Measurements from ENCODE around the gene KRTAP5-2. TPM values are rescaled to one million over a fixed set of nuclear protein-coding genes. Genes with fewer than 3 reads are reported as not detected.
"Not testable (repeated sequence)": the region's sequence is repeated elsewhere in the genome, so short reads cannot be mapped to it uniquely, and the experiment has no call there.

Gene KRTAP5-2
- polyA plus RNA-seq, 3 donors = not detected

DNA sequence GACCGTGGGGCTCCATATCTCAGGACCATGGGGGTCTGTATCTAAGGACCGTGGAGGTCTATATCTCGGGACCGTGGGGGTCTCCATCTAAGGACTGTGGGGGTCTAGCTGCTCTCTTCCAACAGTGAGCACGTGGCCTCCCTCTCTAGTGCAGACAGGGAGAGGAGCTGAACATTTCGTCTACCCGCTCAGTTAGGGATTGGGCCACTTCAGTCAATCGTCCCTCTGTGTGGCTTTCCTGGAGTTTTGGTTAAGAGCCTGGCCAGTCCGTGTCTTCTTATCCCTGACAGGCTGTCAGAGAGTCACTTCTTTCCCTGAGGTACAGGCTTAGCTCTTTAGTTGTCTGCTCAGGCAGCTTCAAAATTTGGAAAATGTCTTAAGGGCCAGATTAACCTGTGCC lies 16.1 kb downstream of the KRTAP5-2 start:
- H3K79me2 ChIP-seq (ENCODE audit: insufficient read depth, low read length) = no peaks in the 10 kb centered on the region
- H3K4me3 ChIP-seq (replicated peaks in 1 of 3; ENCODE audit: low read depth in 2 of 3, low read length in 3 of 3) = no peak overlapping the region
- no peaks in the 10 kb centered on the region for H3K4me1 Mint-ChIP-seq
- H3K4me1 ChIP-seq (ENCODE audit: control insufficient read depth in 1 of 2, insufficient read depth in 2 of 2, low read length in 2 of 2) = no peaks in the 10 kb centered on the region
- no peaks in the 10 kb centered on the region for H3K36me3 ChIP-seq (replicated peaks in 1 of 2; ENCODE audit: control insufficient read depth in 1 of 2, insufficient read depth in 2 of 2, low read length in 2 of 2)
- no peak overlapping the region for H2AFZ ChIP-seq (ENCODE audit: insufficient read depth, low read depth, low read length, poor library complexity, severe bottlenecking)
- intact Hi-C loops (cut with micrococcal nuclease) = no loop called here
- peaks cover 8 to 30% of the 10 kb centered on the region in 2 donors for H3K9me3 ChIP-seq (replicated peaks in 1 of 2; ENCODE audit: control insufficient read depth in 1 of 2, insufficient read depth in 1 of 2, low read length in 2 of 2)
- H3K27ac Mint-ChIP-seq = peak overlapping the region in 1 of 7 donors; percentile 28
- H3K27me3 Mint-ChIP-seq (ENCODE audit: low read depth in 3 of 3) = peaks cover 38 to 65% (median 56%) of the 10 kb centered on the region in 3 donors
- TF ChIP-seq, protein P1, sequence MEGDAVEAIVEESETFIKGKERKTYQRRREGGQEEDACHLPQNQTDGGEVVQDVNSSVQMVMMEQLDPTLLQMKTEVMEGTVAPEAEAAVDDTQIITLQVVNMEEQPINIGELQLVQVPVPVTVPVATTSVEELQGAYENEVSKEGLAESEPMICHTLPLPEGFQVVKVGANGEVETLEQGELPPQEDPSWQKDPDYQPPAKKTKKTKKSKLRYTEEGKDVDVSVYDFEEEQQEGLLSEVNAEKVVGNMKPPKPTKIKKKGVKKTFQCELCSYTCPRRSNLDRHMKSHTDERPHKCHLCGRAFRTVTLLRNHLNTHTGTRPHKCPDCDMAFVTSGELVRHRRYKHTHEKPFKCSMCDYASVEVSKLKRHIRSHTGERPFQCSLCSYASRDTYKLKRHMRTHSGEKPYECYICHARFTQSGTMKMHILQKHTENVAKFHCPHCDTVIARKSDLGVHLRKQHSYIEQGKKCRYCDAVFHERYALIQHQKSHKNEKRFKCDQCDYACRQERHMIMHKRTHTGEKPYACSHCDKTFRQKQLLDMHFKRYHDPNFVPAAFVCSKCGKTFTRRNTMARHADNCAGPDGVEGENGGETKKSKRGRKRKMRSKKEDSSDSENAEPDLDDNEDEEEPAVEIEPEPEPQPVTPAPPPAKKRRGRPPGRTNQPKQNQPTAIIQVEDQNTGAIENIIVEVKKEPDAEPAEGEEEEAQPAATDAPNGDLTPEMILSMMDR (IDR thresholded peaks at IDR 0.05) = no peak
- DNase-seq = no peak
- no peak overlapping the region for H3K4me2 ChIP-seq (replicated peaks; ENCODE audit: extremely low read depth, low read length, poor library complexity, severe bottlenecking)
- H3K9me3 Mint-ChIP-seq = peaks cover 21 to 46% (median 36%) of the 10 kb centered on the region in 7 donors
- H3K4me3 Mint-ChIP-seq = peak overlapping the region in 1 of 2 donors; percentile 21
- H3K27ac ChIP-seq (ENCODE audit: low read depth in 1 of 2, low read length in 2 of 2) = no peak overlapping the region
- 81% methylated on average over 3 of the region's 9 CpGs for WGBS (ENCODE audit: insufficient coverage)
- peaks cover 8 to 31% of the 10 kb centered on the region in 2 donors for H3K27me3 ChIP-seq (ENCODE audit: control insufficient read depth in 2 of 2, insufficient read depth in 2 of 2, low read length in 2 of 2)
- H3K36me3 Mint-ChIP-seq = no peaks in the 10 kb centered on the region
- no peaks in the 10 kb centered on the region for H4K20me1 ChIP-seq (ENCODE audit: insufficient read depth, low read length)
- no peak overlapping the region for H3K9ac ChIP-seq (ENCODE audit: insufficient read depth, low read length, poor library complexity, severe bottlenecking)

DNA sequence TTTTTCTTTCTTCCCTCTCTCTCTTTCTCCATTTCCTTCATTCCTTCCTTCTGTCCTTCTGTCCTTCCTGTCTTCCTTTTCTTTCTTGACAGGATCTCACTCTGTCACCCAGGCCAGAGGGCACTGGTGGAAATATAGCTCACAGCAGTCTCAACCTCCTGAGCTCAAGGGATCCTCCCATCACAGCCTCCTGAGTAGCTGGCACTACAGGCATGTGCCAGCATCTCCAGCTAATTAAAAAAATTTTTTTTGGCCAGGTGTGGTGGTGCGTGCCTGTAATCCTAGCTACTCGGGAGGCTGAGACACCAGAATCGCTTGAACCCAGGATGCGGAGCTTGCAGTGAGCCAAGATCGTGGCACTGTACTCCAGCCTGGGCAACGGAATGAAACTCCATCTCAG lies 21.3 kb downstream of the KRTAP5-2 start:
- H3K4me1 Mint-ChIP-seq = no peaks in the 10 kb centered on the region
- H3K27ac Mint-ChIP-seq = peak overlapping the region in 1 of 7 donors; percentile 6
- no peak overlapping the region for H3K4me3 Mint-ChIP-seq
- no peak overlapping the region for H3K9ac ChIP-seq (ENCODE audit: insufficient read depth, low read length, poor library complexity, severe bottlenecking)
- intact Hi-C loops (cut with micrococcal nuclease) = loop anchor here in 1 of 2 donors (10.0 kb wide), 1 partner anchor 282 kb away; no protein-coding TSS in a partner anchor
- peaks cover 41 to 61% (median 49%) of the 10 kb centered on the region in 3 donors for H3K27me3 Mint-ChIP-seq (ENCODE audit: low read depth in 3 of 3)
- no peak for DNase-seq
- H3K36me3 Mint-ChIP-seq = no peaks in the 10 kb centered on the region
- H4K20me1 ChIP-seq (ENCODE audit: insufficient read depth, low read length) = no peaks in the 10 kb centered on the region
- H3K9me3 Mint-ChIP-seq = peaks cover 21 to 40% (median 30%) of the 10 kb centered on the region in 7 donors
- H3K79me2 ChIP-seq (ENCODE audit: insufficient read depth, low read length) = no peaks in the 10 kb centered on the region
- 90% methylated on average over 2 of the region's 6 CpGs for WGBS (ENCODE audit: insufficient coverage)
- peaks cover 14 to 32% of the 10 kb centered on the region in 2 donors for H3K27me3 ChIP-seq (ENCODE audit: control insufficient read depth in 2 of 2, insufficient read depth in 2 of 2, low read length in 2 of 2)
- H3K4me3 ChIP-seq (replicated peaks in 1 of 3; ENCODE audit: low read depth in 2 of 3, low read length in 3 of 3) = no peak overlapping the region
- H3K36me3 ChIP-seq (replicated peaks in 1 of 2; ENCODE audit: control insufficient read depth in 1 of 2, insufficient read depth in 2 of 2, low read length in 2 of 2) = no peaks in the 10 kb centered on the region
- no peak overlapping the region for H2AFZ ChIP-seq (ENCODE audit: insufficient read depth, low read depth, low read length, poor library complexity, severe bottlenecking)
- peaks cover 8 to 25% of the 10 kb centered on the region in 2 donors for H3K9me3 ChIP-seq (replicated peaks in 1 of 2; ENCODE audit: control insufficient read depth in 1 of 2, insufficient read depth in 1 of 2, low read length in 2 of 2)
- no peak overlapping the region for H3K27ac ChIP-seq (ENCODE audit: low read depth in 1 of 2, low read length in 2 of 2)
- no peak overlapping the region for H3K4me2 ChIP-seq (replicated peaks; ENCODE audit: extremely low read depth, low read length, poor library complexity, severe bottlenecking)
- TF ChIP-seq, protein P1 (IDR thresholded peaks at IDR 0.05) = no peak
- peaks cover 6 to 18% of the 10 kb centered on the region in 2 donors for H3K4me1 ChIP-seq (ENCODE audit: control insufficient read depth in 1 of 2, insufficient read depth in 2 of 2, low read length in 2 of 2)

DNA sequence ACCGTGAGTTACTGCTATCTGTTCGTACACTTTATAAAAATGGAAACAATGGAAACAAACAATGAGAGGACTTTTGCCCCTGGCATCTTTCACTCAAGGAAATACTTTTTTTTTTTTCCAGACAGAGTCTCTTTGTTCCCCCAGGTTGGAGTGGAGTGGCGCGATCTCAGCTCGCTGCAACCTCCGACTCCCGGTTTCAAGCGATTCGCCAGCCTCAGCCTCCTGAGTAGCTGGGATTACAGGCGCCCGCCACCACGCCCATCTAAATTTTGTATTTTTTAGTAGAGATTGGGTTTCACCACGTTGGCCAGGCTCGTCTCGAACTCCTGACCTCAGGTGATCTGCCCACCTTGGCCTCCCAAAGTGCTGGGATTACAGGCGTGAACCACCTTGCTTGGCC lies 22.3 kb downstream of the KRTAP5-2 start:
- H3K27me3 ChIP-seq (ENCODE audit: control insufficient read depth in 2 of 2, insufficient read depth in 2 of 2, low read length in 2 of 2) = peaks cover 21 to 39% of the 10 kb centered on the region in 2 donors
- H3K4me3 ChIP-seq (replicated peaks in 1 of 3; ENCODE audit: low read depth in 2 of 3, low read length in 3 of 3); H3K79me2 ChIP-seq (ENCODE audit: insufficient read depth, low read length); H4K20me1 ChIP-seq (ENCODE audit: insufficient read depth, low read length); H3K36me3 Mint-ChIP-seq; H3K27ac ChIP-seq (ENCODE audit: low read depth in 1 of 2, low read length in 2 of 2); H3K4me2 ChIP-seq (replicated peaks; ENCODE audit: extremely low read depth, low read length, poor library complexity, severe bottlenecking); H2AFZ ChIP-seq (ENCODE audit: insufficient read depth, low read depth, low read length, poor library complexity, severe bottlenecking); H3K36me3 ChIP-seq (replicated peaks in 1 of 2; ENCODE audit: control insufficient read depth in 1 of 2, insufficient read depth in 2 of 2, low read length in 2 of 2); H3K4me1 Mint-ChIP-seq; DNase-seq; H3K9ac ChIP-seq (ENCODE audit: insufficient read depth, low read length, poor library complexity, severe bottlenecking): not testable (repeated sequence)
- peak overlapping the region in 1 of 2 donors; percentile 70 for H3K4me3 Mint-ChIP-seq
- 89% methylated on average over 12 of the region's 16 CpGs for WGBS (ENCODE audit: insufficient coverage)
- H3K9me3 ChIP-seq (replicated peaks in 1 of 2; ENCODE audit: control insufficient read depth in 1 of 2, insufficient read depth in 1 of 2, low read length in 2 of 2) = peaks cover 11 to 18% of the 10 kb centered on the region in 2 donors
- peaks cover 6 to 24% of the 10 kb centered on the region in 2 donors for H3K4me1 ChIP-seq (ENCODE audit: control insufficient read depth in 1 of 2, insufficient read depth in 2 of 2, low read length in 2 of 2)
- peak overlapping the region in 1 of 7 donors; percentile 5 for H3K27ac Mint-ChIP-seq
- peaks cover 11 to 29% (median 24%) of the 10 kb centered on the region in 7 donors for H3K9me3 Mint-ChIP-seq
- peaks cover 44 to 66% (median 49%) of the 10 kb centered on the region in 3 donors for H3K27me3 Mint-ChIP-seq (ENCODE audit: low read depth in 3 of 3)
- intact Hi-C loops (cut with micrococcal nuclease) = loop anchor here in 1 of 2 donors (10.0 kb wide), 1 partner anchor 281 kb away; no protein-coding TSS in a partner anchor

Measured in CD14-positive monocyte (primary cell).